Measurements from ENCODE around the gene MICOS13.

The MICOS13 gene

GRCh38 chr19:5667751-5668271 is 12.5 kb downstream of the MICOS13 start:
- no peak for DNase-seq (ENCODE audit: low read depth)

GRCh38 chr19:5666921-5667610 is 13.2 kb downstream of the MICOS13 start:
- DNase-seq (ENCODE audit: low read depth) = no peak

- DNase-seq (ENCODE audit: low read depth) = peak; percentile 15
Observed at GRCh38 chr19:5665781-5666513, 14.4 kb downstream of the MICOS13 start.

- DNase-seq (ENCODE audit: low read depth) = no peak
Observed at GRCh38 chr19:5664515-5664914, 15.8 kb downstream of the MICOS13 start.

- DNase-seq (ENCODE audit: low read depth) = no peak
Observed at GRCh38 chr19:5663904-5664303, 16.4 kb downstream of the MICOS13 start.

GRCh38 chr19:5661483-5661882 is 18.8 kb downstream of the MICOS13 start:
- no peak for DNase-seq (ENCODE audit: low read depth)

- no peak for DNase-seq (ENCODE audit: low read depth)
Observed at GRCh38 chr19:5655412-5655811, 24.9 kb downstream of the MICOS13 start.

GRCh38 chr19:5654931-5655330 is 25.4 kb downstream of the MICOS13 start:
- DNase-seq (ENCODE audit: low read depth) = no peak

- DNase-seq (ENCODE audit: low read depth) = no peak
Observed at GRCh38 chr19:5652261-5652660, 28.1 kb downstream of the MICOS13 start.

- DNase-seq (ENCODE audit: low read depth) = no peak
Observed at GRCh38 chr19:5651361-5651760, 29.0 kb downstream of the MICOS13 start.

GRCh38 chr19:5648464-5648863 is 31.9 kb downstream of the MICOS13 start:
- DNase-seq (ENCODE audit: low read depth) = no peak

GRCh38 chr19:5646703-5647102 is 33.6 kb downstream of the MICOS13 start:
- no peak for DNase-seq (ENCODE audit: low read depth)

- DNase-seq (ENCODE audit: low read depth) = no peak
Observed at GRCh38 chr19:5645409-5645808, 34.9 kb downstream of the MICOS13 start.

GRCh38 chr19:5644037-5644436 is 36.3 kb downstream of the MICOS13 start:
- DNase-seq (ENCODE audit: low read depth) = no peak

- no peak for DNase-seq (ENCODE audit: low read depth)
Observed at GRCh38 chr19:5643060-5643459, 37.3 kb downstream of the MICOS13 start.

GRCh38 chr19:5642204-5642603 is 38.1 kb downstream of the MICOS13 start:
- DNase-seq (ENCODE audit: low read depth) = no peak

- DNase-seq (ENCODE audit: low read depth) = no peak
Observed at GRCh38 chr19:5641171-5641570, 39.1 kb downstream of the MICOS13 start.

- DNase-seq (ENCODE audit: low read depth) = no peak
Observed at GRCh38 chr19:5637971-5638370, 42.3 kb downstream of the MICOS13 start.

- DNase-seq (ENCODE audit: low read depth) = no peak
Observed at GRCh38 chr19:5635427-5635826, 44.9 kb downstream of the MICOS13 start.

- DNase-seq (ENCODE audit: low read depth) = no peak
Observed at GRCh38 chr19:5632657-5633056, 47.7 kb downstream of the MICOS13 start.

GRCh38 chr19:5632241-5632612 is 48.1 kb downstream of the MICOS13 start:
- no peak for DNase-seq (ENCODE audit: low read depth)

- no peak for DNase-seq (ENCODE audit: low read depth)
Observed at GRCh38 chr19:5631567-5632240, 48.6 kb downstream of the MICOS13 start.

GRCh38 chr19:5628919-5629481 is 51.3 kb downstream of the MICOS13 start:
- no peak for DNase-seq (ENCODE audit: low read depth)
